SH-SY5Y (cell line): ENCODE measurements around the gene APLP1.

Experiments
- GATA2 ChIP-seq: IDR thresholded peaks from 2 replicates; pipeline ENCODE4 v1.6.1; 2011; ENCODE audit warnings: mild to moderate bottlenecking, low read depth, low read length
- GATA3 ChIP-seq: IDR thresholded peaks from 2 replicates; pipeline ENCODE4 v1.6.1; 2011; ENCODE audit warnings: low read depth, mild to moderate bottlenecking, low read length, moderate library complexity

DNA sequence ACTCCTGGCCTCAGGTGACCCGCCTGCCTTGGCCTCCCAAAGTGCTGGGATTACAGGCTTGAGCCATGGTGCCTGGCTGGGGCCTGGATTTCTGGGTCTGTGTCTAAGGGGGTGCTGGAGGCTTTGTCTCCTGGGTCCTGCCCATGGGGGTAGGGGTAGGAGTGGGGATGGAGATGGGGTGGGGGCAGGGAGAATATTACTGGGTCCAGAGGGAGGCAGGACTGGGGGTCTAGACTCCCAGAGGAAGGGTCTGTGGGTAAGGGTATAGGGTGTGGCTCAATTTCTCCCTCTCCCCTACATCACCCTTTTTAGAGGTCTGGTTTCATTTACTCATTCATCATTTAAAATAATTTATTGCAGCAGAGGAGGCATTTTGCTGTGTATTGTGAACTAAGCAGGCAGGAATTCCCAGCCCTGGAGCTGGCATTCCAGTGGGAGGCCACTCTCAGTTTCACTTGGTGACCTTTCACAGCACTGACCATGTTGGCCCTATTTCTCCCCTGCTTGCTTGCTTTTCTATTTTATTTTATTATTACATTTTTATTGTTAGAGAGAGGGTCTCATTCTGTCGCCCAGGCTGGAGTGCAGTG, 32.8 kb downstream of the APLP1 start:
- TF ChIP-seq GATA2 (no peak), GATA3 (no peak)
